Adipose tissue (tissue), 3 donors: ENCODE measurements around the gene WDR72. TPM values are rescaled to one million over a fixed set of nuclear protein-coding genes. Genes with fewer than 3 reads are reported as not detected.
"Not testable (repeated sequence)": the region's sequence is repeated elsewhere in the genome, so short reads cannot be mapped to it uniquely, and the experiment has no call there.

ENCODE experiments used
- H3K27ac ChIP-seq: one replicate; pipeline ENCODE4 v1.5.1; 2013; ENCODE audit warnings: low read depth, low read length
- WGBS, 3 donors: extraction: QIAGEN DNeasy Blood & Tissue Kit; methylation state at CpG; one replicate each; pipeline ENCODE4 v1.1.7; 2013; 5-methylcytosine and 5-hydroxymethylcytosine counted together
- polyA plus RNA-seq, 3 donors: library from polyadenylated mRNA; stranded (reverse); fragments of 200-250 nt; gene quantifications; one replicate each; pipeline ENCODE4 v1.2.3, GENCODE V29; 2013
- donor health status: healthy with polysubstance abuse.
- donor health status: Bipolar disorder and iron deficiency.
- donor health status: healthy.

The WDR72 gene
- polyA plus RNA-seq, 3 donors: 0.04 to 0.60 TPM; not detected in 1

DNA sequence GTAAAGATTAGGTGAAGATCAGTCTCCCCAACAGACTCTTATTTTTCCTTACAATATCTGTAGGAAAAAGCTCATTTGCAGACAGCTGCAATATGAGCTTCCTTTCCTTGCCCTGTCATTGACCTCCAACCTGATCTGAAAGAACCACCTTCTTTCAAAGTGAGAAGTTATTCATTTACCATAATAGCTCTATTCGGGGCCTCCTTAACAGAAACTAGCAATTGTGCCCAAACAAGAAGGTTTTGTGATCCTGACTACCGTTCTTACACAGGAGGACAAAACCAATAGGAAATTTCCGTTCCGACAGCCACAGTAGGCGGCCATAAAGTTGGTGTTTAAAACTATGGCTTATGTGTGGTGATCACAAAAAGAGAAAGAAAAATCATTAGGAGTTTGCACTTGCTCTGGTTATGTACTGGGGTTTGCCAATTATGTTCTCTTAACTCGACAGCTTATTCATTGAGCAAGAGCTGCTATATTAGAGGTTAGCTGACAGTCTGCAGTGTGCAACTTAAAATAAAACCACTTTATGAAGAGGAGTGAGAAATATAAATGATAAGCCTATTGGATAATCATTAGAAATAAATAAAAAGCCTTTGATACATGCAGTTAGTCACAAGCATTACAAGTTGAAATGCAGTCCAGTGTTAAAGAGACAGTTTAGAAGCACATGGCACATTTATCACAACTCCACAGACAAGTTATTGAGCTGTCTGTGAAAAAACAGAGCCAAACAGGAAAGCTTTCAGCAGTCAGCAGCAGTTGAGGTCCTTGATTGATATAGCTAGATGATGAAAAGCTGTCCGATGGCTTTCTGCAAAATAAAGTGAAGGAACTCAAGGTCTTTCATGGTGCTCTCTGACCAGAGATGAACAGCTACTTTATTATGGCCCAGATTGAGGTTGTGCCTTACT is 199.8 kb downstream of the WDR72 start:
- H3K27ac ChIP-seq: no peak overlapping the region
- 16 to 45% (median 40%) methylated on average over 7 of the region's 7 CpGs for WGBS, 3 donors

DNA sequence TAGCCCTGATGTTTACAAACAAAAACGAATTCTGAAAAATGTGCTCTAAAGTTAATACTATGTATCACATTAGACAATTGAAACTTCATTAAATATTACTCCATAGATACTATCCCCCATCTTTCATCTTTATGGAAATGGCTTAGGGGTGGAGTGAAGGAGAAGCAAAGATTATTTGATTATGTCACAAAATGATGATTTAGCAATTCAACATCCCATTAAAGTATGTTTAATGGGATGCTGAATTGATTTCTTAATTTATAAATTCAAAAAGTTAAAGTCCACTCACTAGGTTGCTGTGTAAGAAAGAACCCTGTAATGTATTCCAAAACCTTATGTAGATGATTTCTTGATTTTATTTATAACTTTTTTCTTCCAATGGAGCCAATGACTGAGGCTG is 201.1 kb downstream of the WDR72 start:
- WGBS, 3 donors: 57 to 75% (median 72%) methylated on average over 1 of the region's 1 CpG
- no peak overlapping the region for H3K27ac ChIP-seq

GRCh38 chr15:53555226-53555625 is 204.2 kb downstream of the WDR72 start:
- H3K27ac ChIP-seq: no peak overlapping the region
- 38 to 81% (median 51%) methylated on average over 7 of the region's 7 CpGs for WGBS, 3 donors

DNA sequence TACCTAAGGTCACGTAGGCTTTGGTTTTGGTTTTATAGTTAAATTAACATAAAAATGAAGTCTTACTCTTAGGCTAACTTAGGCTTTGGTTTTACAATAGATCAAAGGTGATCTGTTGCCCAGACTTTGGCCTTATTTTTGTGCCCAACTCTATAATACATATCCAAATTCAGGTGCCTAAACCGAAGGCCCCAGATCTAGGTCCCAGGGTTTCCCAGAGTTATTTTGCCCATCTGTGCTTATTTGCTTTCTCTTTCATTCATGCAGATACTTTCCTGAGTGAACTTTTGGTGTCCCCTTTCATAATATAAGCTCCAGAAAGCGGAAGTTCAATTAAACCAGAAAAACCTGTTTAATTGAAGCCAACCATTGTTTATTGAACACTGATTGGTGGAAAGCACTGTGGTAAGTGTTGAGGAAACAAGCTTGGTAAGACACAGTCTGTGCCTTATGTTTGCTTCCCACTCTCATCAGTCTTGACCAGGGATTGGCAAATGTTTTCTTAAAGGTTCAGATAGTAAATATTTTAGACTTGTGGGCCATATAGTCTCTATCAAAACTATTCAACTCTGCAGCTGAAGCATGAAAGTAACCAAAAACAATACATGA is 209.7 kb downstream of the WDR72 start:
- WGBS, 3 donors: 47 to 80% (median 79%) methylated on average over 3 of the region's 3 CpGs
- H3K27ac ChIP-seq: no peak overlapping the region

DNA sequence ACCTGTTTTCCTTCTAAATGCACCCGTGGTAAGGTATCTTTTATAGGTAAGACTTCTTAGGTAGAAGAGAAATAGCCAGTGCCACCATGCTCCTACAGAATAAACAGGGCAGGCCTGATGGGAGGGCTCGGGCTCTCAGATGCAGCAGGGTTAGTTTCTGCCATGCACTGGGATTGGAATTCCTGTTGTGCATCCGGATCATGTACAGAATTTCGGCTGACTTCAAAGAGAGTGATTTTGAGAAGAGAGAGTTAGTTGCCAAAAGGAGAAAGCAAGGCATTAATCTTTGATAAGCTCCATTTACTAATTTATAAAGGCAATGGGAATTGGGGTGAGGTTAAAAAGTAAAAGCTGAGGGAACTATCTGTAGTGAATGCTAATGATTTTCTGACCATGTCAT is 211.2 kb downstream of the WDR72 start:
- WGBS, 3 donors: 63 to 78% (median 68%) methylated on average over 4 of the region's 4 CpGs
- no peak overlapping the region for H3K27ac ChIP-seq

DNA sequence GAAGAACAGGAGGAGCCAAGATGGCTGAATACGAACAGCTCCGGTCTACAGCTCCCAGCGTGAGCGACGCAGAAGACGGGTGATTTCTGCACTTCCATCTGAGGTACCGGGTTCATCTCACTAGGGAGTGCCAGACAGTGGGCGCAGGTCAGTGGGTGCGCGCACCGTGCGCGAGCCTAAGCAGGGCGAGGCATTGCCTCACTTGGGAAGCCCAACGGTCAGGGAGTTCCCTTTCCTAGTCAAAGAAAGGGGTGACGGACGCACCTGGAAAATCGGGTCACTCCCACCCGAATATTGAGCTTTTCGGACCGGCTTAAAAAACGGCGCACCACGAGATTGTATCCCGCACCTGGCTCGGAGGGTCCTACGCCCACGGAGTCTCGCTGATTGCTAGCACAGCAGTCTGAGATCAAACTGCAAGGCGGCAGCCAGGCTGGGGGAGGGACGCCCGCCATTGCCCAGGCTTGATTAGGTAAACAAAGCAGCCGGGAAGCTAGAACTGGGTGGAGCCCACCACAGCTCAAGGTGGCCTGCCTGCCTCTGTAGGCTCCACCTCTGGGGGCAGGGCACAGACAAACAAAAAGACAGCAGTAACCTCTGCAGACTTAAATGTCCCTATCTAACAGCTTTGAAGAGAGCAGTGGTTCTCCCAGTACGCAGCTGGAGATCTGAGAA is 218.7 kb downstream of the WDR72 start:
- WGBS, 3 donors: 93 to 95% (median 95%) methylated on average over 29 to 32 of the region's 34 CpGs
- not testable (repeated sequence) for H3K27ac ChIP-seq

GRCh38 chr15:53539878-53540277 is 219.6 kb downstream of the WDR72 start:
- WGBS, 3 donors: 80 to 83% (median 82%) methylated on average over 3 of the region's 3 CpGs

DNA sequence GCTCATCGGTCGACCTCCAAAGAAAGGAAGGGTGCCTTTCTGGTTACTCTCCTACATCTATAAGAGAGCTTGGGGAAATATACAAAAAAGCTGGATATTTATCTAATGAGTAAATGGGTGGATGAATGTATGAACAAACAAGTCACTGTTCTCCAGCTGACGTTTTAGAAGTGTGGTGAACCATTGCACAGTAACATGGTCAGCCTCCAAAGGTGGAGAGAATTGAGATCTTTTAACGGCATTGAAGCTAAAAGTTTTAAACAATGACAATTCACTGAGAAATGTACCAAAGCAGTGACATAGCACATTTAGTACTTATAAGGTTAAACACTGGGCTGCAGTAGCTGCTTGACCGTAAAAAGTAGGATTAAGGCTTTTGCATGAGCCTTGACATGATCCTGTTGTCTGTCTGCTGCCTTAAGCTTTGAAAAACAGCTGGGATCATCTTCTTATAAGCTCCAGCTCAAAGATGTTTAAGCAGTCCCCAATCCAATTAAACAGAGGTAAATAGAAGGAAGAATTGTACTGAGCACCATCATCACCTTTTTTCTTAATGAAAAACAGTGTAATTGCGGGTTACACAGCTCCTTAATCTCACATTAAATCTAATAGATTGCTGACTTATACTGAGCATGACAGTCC is 222.9 kb downstream of the WDR72 start:
- H3K27ac ChIP-seq: no peak overlapping the region
- WGBS, 3 donors: 65 to 84% (median 76%) methylated on average over 6 of the region's 6 CpGs

More at GRCh38 chr15:53539878-53540277, 219.6 kb downstream of the WDR72 start:
- H3K27ac ChIP-seq: no peak overlapping the region

GRCh38 chr15:53535886-53536285 is 223.6 kb downstream of the WDR72 start:
- WGBS, 3 donors: 88 to 96% (median 91%) methylated on average over 4 of the region's 4 CpGs
- no peak overlapping the region for H3K27ac ChIP-seq

DNA sequence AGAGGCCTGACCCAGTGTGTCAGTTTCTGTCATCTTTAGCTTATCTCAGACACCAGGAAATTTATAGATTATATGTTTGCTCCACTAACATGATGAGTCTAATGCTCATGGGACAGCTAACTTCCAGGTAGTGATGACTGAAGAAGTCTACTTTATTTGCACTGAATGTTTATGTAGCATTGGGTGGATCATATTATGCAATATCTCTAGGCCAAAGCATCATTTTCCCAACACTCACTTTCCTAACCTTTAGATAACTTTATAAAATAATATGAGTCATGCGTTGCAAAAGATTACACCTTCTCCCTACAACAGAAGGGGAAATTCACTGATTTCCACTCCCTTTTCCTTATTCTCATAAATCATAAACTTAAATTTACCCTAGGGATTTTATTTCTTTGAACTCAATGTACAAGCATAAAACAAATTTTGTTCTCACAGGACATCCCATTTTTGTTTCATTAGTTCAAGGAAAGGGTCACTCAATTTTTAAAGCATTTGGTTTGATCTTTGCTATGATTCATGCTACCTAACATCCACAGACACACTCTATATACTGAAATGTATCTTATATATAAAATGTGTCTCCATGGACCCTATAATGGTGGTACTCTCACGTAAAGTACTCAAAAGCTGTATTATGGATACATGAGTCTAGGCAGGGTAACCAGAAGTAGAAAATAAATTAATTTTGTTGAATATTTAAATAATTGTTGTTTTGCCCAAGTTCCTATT is 225.2 kb downstream of the WDR72 start:
- H3K27ac ChIP-seq: no peak overlapping the region
- 73 to 86% (median 76%) methylated on average over 2 of the region's 2 CpGs for WGBS, 3 donors

- H3K27ac ChIP-seq: no peak overlapping the region
- WGBS, 3 donors: 60 to 72% (median 60%) methylated on average over 3 of the region's 3 CpGs
Observed at GRCh38 chr15:53530761-53531160, 228.7 kb downstream of the WDR72 start.

GRCh38 chr15:53527996-53528395 is 231.5 kb downstream of the WDR72 start:
- no peak overlapping the region for H3K27ac ChIP-seq

DNA sequence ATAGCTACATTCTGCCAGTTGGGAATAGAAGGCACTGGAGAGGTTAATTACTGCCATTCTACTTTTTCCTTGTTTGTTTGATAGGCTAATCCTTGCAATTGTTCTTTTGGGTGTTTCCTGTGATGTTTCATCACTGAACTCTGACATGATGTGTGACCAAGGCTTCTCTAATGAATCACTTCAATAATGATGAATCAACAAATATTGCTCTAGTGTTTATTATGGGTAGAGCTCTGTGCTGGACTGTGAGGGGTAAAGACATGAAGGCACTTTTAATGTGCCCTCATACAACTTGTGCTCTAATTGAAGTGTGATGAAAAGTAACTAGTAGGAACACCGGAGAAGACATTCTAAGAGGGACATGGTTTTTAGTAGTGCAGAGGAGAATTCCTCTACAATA is 233.6 kb downstream of the WDR72 start:
- 0 to 55% (median 47%) methylated on average over 1 of the region's 1 CpG for WGBS, 3 donors
- H3K27ac ChIP-seq: no peak overlapping the region

DNA sequence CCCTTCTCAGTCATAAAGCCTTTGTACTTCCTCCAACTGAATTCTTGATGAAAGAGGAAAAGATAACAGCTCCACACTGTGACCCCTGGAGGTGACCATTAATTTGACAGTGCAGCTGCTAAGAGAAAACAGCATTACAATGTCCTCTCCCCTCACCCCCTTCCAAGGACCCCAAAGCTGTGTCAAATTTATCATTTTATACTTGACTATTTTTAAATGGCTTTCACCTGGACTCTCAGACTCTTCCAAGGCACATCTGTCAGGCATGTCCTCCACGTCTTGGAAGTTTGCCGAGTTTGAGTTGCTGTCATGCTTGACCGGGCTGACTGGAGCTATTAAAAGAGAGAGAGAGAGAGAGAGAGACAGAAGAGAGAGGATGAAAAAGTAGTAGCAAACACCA is 236.5 kb downstream of the WDR72 start:
- no peak overlapping the region for H3K27ac ChIP-seq
- WGBS, 3 donors: 31 to 58% (median 51%) methylated on average over 3 of the region's 3 CpGs

- WGBS, 3 donors: 23 to 54% (median 30%) methylated on average over 2 of the region's 2 CpGs
- no peak overlapping the region for H3K27ac ChIP-seq
Observed at GRCh38 chr15:53520996-53521395, 238.5 kb downstream of the WDR72 start.

- WGBS, 3 donors: 85 to 90% (median 88%) methylated on average over 3 of the region's 3 CpGs
- no peak overlapping the region for H3K27ac ChIP-seq
Observed at GRCh38 chr15:53513431-53513830, 246.0 kb downstream of the WDR72 start.

GRCh38 chr15:53512029-53512428 is 247.4 kb downstream of the WDR72 start:
- H3K27ac ChIP-seq: no peak overlapping the region
- 59 to 86% (median 82%) methylated on average over 2 of the region's 2 CpGs for WGBS, 3 donors

DNA sequence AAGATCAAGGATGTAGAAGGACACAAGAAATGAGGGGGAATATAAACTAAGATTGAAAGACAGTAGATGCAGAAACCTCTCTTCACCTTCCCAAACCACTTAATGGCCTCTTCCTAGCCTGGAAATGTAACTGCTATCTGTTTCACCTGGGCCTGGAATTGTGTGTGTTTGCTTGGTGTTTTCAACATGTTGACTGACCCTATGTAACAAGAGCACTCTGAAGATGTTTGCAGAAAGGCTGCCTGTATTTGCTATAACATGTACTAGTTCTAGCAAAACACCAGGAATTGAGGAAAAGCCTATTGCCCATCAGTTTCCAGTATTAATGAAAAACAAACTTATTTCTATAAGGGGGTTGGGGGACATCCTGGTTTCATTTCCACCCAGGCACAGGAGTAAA is 248.3 kb downstream of the WDR72 start:
- H3K27ac ChIP-seq: no peak overlapping the region
